Hair follicular keratinocyte (primary cell): ENCODE measurements around the gene SNCAIP. TPM values are rescaled to one million over a fixed set of nuclear protein-coding genes. Genes with fewer than 3 reads are reported as not detected.

Experiments
- total RNA-seq: library from RNA; depleted of rRNA; stranded (reverse); fragments of >200 nt; gene quantifications from 2 replicates; pipeline ENCODE4 v1.2.3, GENCODE V29; 2015

Gene SNCAIP
- total RNA-seq, result not detected in 2 replicates

GRCh38 chr5:122311961-122312590, at the start of gene SNCAIP:
TSS of gene SNCAIP (plus strand) at chr5:122312237. CDS start at chr5:122391135, 78,898 bp downstream.

Other genes starting within 250 kb of the SNCAIP start
- gene LOX, start 234.0 kb upstream of the SNCAIP start, total RNA-seq, result 1.4 and 1.6 TPM in 2 replicates
- not detected in 2 replicates for gene ZNF474, start 182.7 kb upstream of the SNCAIP start, total RNA-seq